OCI-LY1 (cell line): Measurements from ENCODE around the gene TMEM203.

Source experiments
- H2AFZ ChIP-seq: fragments of 200-600 bp; sonication (generic), shearing (Covaris generic); 2 replicates; pipeline ENCODE4 v1.6.0; 2014; ENCODE audit warnings: antibody characterized with exemption, mild to moderate bottlenecking, low read length
- H3F3A ChIP-seq: fragments of 200-600 bp; sonication (generic), shearing (Covaris generic); 2 replicates; pipeline ENCODE4 v1.6.0; 2014; ENCODE audit warnings: mild to moderate bottlenecking, antibody characterized with exemption, low read length, moderate library complexity; ENCODE audit not compliant: insufficient read depth
- H3K27ac ChIP-seq: fragments of 200-600 bp; sonication (generic); 2 replicates; pipeline ENCODE4 v1.5.1; 2014; ENCODE audit warnings: low read length, mixed run types, mild to moderate bottlenecking, low read depth; ENCODE audit not compliant: poor library complexity, severe bottlenecking
- H3K27me3 ChIP-seq: fragments of 200-600 bp; sonication (generic); 2 replicates; pipeline ENCODE4 v1.6.0; 2014; ENCODE audit warnings: antibody characterized with exemption, mild to moderate bottlenecking, low read length, moderate library complexity; ENCODE audit not compliant: insufficient read depth
- H3K36me3 ChIP-seq: fragments of 200-600 bp; sonication (generic); 2 replicates; pipeline ENCODE4 v1.6.1; 2014; ENCODE audit warnings: mild to moderate bottlenecking, antibody characterized with exemption, low read length, moderate library complexity, mixed read lengths; ENCODE audit not compliant: insufficient read depth
- H3K4me1 ChIP-seq: fragments of 200-600 bp; sonication (generic); 2 replicates; pipeline ENCODE4 v1.5.1; 2014; ENCODE audit warnings: mild to moderate bottlenecking, low read length, moderate library complexity; ENCODE audit not compliant: insufficient read depth, severe bottlenecking
- H3K4me2 ChIP-seq: fragments of 200-600 bp; sonication (generic), shearing (Covaris generic); 2 replicates; pipeline ENCODE4 v1.6.1; 2014; ENCODE audit warnings: low read length
- H3K4me3 ChIP-seq: fragments of 200-600 bp; sonication (generic); 2 replicates; pipeline ENCODE4 v1.5.1; 2014; ENCODE audit warnings: low read length, low read depth, mild to moderate bottlenecking, mixed read lengths; ENCODE audit not compliant: poor library complexity, severe bottlenecking
- H3K79me2 ChIP-seq: fragments of 200-600 bp; shearing (Covaris generic); 2 replicates; pipeline ENCODE4 v1.6.1; 2016; ENCODE audit warnings: mixed run types, low read length, mixed read lengths; ENCODE audit not compliant: insufficient read depth
- H3K9ac ChIP-seq: fragments of 200-600 bp; sonication (generic), shearing (Covaris generic); 2 replicates; pipeline ENCODE4 v1.6.1; 2014; ENCODE audit warnings: mild to moderate bottlenecking, low read length, mixed read lengths
- H3K9me2 ChIP-seq: fragments of 200-600 bp; sonication (generic), shearing (Covaris generic); 2 replicates; pipeline ENCODE4 v1.6.1; 2014; ENCODE audit warnings: low read depth, mild to moderate bottlenecking, low read length, mixed read lengths
- H3K9me3 ChIP-seq: fragments of 200-600 bp; shearing (Covaris generic); 2 replicates; pipeline ENCODE4 v1.6.1; 2014; ENCODE audit warnings: low read length, mixed read lengths
- H4K20me1 ChIP-seq: fragments of 200-600 bp; sonication (generic), shearing (Covaris generic); 2 replicates; pipeline ENCODE4 v1.6.0; 2016; ENCODE audit warnings: mild to moderate bottlenecking, low read length; ENCODE audit not compliant: insufficient read depth
- CTCF ChIP-seq: fragments of 200-600 bp; sonication (generic), shearing (Covaris generic); IDR thresholded peaks from 2 replicates; pipeline ENCODE4 v1.5.1; 2017; ENCODE audit warnings: mild to moderate bottlenecking, antibody characterized with exemption, low read length, moderate library complexity, mixed read lengths
- EZH2 ChIP-seq: fragments of 200-600 bp; sonication (generic), shearing (Covaris generic); IDR thresholded peaks from 2 replicates; pipeline ENCODE4 v1.8.0; 2017; ENCODE audit warnings: borderline replicate concordance, mixed run types, mild to moderate bottlenecking, antibody characterized with exemption, low read length, moderate library complexity, mixed read lengths

TMEM203 gene

GRCh38 chr9:137206602-137207001 is 1.2 kb upstream of the TMEM203 start:
- Histone ChIP-seq H3K9ac (peak overlapping the region; percentile 91), H2AFZ (no peak overlapping the region), H3K9me3 (no peaks in the 10 kb centered on the region), H3K4me3 (peak overlapping the region; percentile 88), H3F3A (no peaks in the 10 kb centered on the region), H3K27me3 (no peaks in the 10 kb centered on the region), H3K79me2 (peaks cover 21% of the 10 kb centered on the region), H3K9me2 (no peaks in the 10 kb centered on the region), H3K4me1 (peaks cover 49% of the 10 kb centered on the region), H3K36me3 (peaks cover 15% of the 10 kb centered on the region), H4K20me1 (no peaks in the 10 kb centered on the region), H3K4me2 (peak overlapping the region; percentile 98), H3K27ac (no peak overlapping the region)
- TF ChIP-seq CTCF (no peak), EZH2 (no peak)

GRCh38 chr9:137204731-137205125 is 720 bp downstream of the TMEM203 start:
- Histone ChIP-seq H4K20me1 (no peaks in the 10 kb centered on the region), H3K4me3 (peak overlapping the region; percentile 88), H3K4me1 (peaks cover 56% of the 10 kb centered on the region), H3K9me3 (no peaks in the 10 kb centered on the region), H3K4me2 (peak overlapping the region; percentile 98), H3K27me3 (no peaks in the 10 kb centered on the region; the same call in 1 of the 2 replicates), H3K79me2 (peaks cover 21% of the 10 kb centered on the region), H3K27ac (peak overlapping the region; percentile 43), H2AFZ (no peak overlapping the region), H3F3A (no peaks in the 10 kb centered on the region), H3K9me2 (no peaks in the 10 kb centered on the region), H3K9ac (peak overlapping the region; percentile 91), H3K36me3 (peaks cover 9% of the 10 kb centered on the region)
- TF ChIP-seq CTCF (no peak), EZH2 (no peak)

- Histone ChIP-seq H3K27me3 (peaks cover 8% of the 10 kb centered on the region), H3K4me1 (peaks cover 60% of the 10 kb centered on the region), H2AFZ (no peak overlapping the region), H3F3A (no peaks in the 10 kb centered on the region), H3K4me2 (peak overlapping the region; percentile 26; the same call in 1 of the 2 replicates), H3K79me2 (peaks cover 21% of the 10 kb centered on the region), H3K36me3 (peaks cover 4% of the 10 kb centered on the region; the same call in 1 of the 2 replicates), H4K20me1 (no peaks in the 10 kb centered on the region), H3K9ac (no peak overlapping the region), H3K9me3 (no peaks in the 10 kb centered on the region), H3K27ac (peak overlapping the region; percentile 47), H3K9me2 (no peaks in the 10 kb centered on the region), H3K4me3 (peak overlapping the region; percentile 4)
- TF ChIP-seq EZH2 = no peak
- no peak for TF ChIP-seq CTCF
These were observed 2.5 kb downstream of the TMEM203 start for GRCh38 chr9:137202966-137203365.
